SHP77 treated with DMSO at 0.1 percent for 48 hours (cell line): ENCODE results near the gene SRRM4.

Source experiments
- DNase-seq: peaks from one replicate; lab custom pipeline; 2025; lab: John Stamatoyannopoulos, UW

Gene SRRM4

DNA sequence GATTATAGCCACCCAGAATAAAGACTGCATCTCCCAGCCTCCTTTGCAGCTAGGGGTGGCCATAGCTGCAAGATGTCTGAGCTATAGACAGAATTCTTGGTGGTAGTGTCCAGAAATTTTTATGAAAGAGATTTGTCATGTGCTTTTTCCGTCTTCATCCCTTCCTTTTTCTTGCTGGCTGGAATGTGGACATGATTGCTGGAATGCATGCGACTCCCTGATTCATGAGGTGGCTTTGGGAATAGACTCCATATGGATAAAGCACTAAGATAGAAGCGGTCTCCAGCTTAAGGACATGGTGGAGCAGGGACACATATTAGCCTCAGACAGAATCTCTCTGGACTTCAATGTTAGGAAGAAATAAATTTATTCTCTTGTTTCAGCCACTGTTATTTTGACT is 187.4 kb downstream of the SRRM4 start:
- DNase-seq, result no peak

DNA sequence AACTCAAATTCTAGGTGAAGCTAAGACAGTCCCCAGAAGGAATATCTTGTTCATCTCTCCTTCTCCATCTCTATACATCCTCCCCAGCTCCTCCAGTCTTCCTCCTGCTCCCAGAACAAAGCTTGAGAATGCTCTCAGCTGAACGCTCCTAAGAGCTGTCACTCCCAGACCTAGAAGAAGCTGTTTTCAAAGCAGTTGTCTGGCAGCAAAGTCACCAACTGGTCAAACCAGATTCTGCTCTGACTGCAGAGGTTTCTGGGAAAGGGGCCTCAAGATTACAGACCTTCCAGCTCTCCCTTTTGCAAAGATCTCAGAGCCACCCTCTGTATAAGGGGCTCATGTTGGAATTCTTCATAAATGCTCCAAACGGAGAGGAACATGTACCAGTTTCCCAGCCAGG is 187.8 kb downstream of the SRRM4 start:
- DNase-seq, result no peak

DNA sequence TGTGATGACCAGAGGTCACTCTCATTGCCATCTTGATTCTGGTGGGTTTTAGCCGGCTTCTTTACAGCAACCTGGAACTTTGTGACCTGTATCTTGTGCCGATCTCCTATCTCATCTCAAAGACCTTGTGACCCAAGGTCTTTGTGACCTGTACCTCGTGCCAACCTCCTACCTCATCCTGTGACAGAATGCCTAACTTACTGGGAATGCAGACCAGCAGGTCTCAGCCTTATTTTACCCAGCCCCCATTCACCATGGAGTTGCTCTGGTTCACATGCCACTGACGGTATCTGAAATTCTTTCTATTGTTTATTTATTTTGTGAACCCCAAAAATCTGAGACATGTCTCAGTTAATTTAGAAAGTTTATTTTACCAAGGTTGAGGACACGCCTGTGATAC is 189.9 kb downstream of the SRRM4 start:
- DNase-seq, result no peak

DNA sequence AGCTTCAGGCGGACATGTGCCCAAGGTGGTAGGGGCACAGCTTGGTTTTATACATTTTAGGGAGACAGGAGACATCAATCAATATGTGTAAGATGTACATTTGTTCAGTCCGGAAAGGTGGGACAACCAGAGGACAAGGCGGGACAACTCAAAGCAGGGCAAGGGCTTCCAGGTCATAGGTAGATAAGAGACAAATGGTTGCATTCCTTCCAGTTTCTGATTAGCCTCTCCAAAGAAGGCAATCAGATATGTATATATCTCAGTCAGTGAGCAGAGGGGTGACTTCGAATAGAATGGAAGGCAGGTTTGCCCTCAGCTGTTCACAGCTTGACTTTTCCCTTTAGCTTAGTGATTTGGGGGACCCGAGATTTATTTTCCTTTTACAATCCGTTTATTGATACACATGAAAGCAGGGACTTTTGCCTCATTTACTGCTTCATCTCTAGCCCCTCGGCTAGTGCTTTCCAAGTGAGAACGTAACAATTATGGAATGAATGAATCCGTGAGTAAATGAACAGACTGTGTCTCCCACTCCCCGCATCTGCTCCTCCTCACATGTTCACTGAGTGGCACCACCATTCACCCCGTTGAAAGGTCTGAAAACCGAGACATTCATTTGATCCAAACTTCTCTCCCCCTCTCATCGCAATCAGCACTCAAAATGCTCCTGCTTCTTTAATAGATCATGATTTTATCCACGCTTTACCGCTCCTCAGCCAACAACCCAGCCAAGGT is 190.5 kb downstream of the SRRM4 start:
- no peak for DNase-seq

DNA sequence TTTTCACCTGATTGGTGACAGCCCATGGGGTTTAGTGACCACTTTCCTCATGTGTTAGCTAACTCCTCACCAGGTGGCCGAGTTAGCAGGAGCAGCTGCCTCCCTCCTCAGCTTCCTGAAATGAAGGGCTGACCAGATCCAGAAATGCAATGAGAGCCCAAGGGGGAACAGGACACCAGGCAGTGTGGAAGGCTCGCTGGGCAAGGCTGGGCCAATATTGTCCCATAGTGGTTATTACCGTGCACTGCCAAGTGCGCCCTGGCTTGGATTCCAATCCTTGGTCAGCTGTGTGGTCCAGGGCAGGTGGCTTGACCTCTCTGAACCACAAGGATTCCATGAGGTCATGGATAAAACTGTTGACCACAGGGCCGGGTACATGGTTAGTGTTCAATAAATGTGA is 193.7 kb downstream of the SRRM4 start:
- DNase-seq, result no peak

DNA sequence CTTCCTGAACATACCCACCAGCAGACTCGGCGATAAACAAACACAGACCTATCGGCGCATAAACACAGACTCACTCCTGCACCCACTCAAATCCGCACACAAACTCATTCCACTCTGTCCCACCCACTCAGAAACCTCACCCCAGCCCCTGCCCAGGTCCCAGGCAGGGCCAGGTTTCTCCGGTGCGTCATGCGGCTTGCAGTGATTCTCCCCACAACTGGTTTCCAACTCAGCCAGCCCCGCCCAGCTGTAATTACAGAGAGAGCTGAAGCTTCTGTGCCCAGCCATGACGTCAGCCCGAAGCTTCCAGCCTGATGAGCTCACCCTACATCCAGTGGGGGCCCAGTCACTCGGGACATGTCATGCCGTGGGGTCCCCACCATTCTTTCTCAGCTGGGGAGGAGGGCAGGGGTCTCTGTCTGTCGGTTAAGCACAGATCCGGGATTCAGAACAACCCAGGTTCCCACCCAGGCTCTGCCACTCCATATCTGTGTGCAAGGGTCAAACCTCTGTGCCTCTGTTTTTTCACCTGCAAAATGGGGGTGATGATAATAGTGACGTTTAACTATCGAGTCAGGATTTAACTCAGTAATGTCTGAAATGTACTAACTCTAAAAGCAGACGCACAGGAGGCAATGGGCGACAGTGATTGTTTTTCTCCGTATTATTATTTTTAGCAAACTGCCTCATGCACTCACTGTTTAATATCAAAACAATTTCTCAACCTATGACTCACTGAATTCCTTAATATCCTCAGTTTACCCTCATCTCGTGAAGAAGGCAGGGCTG is 195.1 kb downstream of the SRRM4 start:
- DNase-seq, result peak; percentile 17

DNA sequence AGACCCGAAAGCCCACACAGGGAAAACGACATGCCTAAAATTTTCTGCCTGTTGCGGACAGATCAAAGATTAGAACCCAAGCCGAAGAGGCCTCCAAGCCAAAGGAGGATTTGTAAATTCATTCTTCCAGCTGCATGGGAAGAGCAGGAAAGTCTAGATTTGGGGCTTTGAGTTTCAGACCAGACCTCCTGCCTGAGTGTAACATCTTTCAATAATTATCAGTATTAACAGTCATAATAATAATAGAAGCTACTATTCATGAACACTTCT is 195.7 kb downstream of the SRRM4 start:
- DNase-seq, result no peak

DNA sequence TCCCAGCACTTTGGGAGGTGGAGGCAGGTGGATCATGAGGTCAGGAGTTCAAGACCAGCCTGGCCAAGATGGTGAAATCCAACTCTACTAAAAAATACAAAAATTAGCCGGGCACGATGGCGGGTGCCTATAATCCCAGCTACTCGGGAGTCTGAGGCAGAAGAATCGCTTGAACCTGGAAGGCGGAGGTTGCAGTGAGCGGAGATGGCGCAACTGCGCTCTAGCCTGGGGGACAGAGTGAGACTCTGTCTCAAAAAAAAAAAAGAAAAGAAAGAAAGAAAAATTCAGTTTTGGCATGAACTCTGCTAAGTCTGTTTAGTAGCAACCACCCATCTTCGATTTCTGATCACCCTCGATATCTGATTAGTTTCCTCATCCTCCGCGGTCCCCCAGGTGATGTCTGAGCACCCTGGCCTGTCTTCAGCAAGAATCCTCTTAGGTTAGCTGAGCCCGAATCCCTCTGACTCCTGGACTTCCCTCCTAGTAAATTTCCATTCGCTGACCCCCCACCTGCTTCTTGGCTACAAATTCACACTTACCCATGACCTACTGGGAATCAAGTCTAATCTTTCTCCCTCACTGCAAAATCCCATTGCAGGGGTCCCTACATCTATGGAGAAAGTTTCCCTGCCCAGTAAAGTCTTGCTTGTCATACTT is 196.5 kb downstream of the SRRM4 start:
- DNase-seq, result no peak

DNA sequence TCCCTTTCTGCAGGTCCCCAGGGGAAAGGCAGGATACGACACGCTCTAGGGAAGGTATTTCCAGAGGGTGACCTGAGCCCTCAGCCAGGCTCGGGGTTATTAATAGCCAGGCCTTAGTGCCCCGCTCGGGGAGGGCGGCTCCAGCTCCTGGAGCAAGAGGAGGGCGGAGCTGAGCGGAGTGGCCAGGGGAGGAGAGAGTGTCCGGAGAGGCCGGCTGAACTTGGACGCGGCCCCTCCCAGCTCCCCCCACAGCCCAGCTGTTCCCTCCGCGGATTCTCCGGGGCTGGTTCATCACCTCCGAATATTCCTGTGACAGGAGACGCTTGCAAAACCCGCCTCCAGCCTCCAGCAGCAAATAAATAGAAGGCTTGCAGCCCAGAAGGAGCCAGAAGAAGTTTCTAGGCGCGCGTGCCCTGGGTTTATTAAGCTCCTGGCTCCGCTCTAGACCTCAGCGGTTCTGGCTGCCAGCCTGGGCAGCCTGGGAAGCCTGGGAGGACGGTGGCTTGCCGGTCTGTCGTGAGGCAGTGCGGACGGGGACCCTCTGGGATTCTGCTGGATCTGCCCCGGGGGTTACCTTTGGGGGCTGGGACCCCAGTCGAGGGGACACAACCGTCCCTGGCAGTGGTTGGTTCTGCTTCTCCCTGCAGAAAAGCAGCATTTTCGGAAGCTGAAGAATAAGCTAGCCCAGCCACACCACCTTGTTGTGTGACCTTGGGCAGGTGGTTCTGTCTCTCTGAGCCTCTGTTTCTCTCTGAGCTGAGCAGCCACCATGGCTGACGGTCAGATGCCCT is 197.4 kb downstream of the SRRM4 start, which contains the start of gene HSPB8:
Gene HSPB8, plus strand, starts transcription at position 388 of the 791 bp plus-strand sequence. Its CDS starts 382 bp downstream, at position 770.
- peak; percentile 62 for DNase-seq

DNA sequence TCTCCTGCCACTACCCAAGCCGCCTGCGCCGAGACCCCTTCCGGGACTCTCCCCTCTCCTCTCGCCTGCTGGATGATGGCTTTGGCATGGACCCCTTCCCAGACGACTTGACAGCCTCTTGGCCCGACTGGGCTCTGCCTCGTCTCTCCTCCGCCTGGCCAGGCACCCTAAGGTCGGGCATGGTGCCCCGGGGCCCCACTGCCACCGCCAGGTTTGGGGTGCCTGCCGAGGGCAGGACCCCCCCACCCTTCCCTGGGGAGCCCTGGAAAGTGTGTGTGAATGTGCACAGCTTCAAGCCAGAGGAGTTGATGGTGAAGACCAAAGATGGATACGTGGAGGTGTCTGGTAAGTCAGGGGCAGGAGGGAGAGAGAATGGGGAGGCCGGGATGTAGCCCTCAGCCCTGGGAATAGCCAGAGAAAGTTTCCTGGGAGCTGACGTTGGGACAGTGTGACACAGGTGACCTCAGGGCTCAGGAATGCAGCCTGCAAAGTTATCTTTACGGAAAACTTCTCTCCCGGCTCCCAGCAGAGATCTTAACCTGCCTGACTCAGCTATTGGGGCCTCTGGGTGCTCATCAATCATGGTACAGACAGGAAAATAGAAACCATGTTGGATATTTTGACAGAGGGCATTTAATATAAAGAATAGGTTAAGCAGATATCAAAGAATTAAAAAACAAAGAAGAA is 198.1 kb downstream of the SRRM4 start:
- no peak for DNase-seq

DNA sequence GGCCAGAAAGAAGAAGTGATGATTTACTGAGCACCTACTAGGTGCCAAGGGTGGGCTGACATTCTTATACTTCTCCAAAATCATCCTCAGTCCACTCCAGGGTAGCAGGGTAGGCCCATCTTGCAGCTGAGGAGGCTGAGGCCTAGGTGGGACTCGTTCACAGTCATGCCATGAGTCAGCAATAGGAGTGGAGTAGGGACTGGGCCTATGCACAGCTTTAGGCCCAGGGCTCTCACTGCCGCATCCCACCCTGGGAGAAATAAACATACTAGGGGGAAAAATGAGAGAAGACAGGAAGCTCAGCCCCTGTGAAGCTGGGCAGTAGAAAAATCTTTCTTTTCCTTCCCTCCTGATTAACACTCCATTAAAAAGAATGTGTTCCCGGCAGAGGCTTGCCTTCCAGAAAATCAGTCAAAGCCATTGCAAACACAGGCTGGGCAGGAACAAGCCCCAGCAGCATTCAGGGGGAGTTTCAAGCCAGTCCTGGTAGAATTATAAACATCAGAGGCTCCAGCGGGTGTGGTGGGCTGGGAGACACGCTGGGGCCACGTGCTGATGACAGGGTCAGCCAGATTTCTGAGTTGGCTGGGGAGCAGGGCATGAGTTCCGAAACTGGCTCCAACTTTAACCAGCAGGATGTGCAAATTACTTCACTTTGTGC is 199.2 kb downstream of the SRRM4 start:
- DNase-seq, result no peak

DNA sequence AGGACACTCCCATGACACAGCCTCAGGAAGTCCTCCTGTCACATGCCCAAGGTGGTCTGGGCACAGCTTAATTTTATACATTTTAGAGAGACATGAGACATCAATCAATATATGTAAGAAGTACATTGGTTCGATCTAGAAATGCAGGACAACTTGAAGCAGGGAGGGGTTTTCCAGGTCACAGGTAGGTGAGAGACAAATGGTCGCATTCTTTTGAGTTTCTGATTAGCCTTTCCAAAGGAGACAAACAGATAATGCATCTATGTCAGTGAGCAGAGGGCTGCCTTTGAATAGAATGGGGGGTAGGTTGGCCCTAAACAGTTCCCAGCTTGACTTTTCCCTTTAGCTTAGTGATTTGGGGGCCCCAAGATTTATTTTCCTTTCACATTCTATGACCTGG is 199.9 kb downstream of the SRRM4 start:
- no peak for DNase-seq

DNA sequence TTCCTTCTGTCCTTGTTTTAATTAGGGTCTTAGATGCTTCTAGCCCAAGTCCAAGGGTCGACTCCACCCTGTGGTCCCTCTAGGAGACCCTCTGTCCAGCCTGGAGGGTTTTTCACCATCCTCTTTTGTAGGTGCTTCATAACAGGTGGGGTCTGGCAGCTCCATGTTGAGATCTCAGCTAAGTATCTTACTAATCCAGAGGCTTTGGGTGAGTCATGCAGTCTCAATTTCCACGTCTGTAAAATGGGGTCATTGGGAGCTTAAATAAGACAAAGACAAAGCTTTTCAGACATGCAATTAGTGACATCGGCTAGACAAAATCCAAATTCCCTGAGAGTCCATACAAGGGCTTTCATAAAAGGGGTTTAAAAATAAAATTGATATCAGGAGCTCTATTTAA is 200.6 kb downstream of the SRRM4 start:
- DNase-seq, result no peak

DNA sequence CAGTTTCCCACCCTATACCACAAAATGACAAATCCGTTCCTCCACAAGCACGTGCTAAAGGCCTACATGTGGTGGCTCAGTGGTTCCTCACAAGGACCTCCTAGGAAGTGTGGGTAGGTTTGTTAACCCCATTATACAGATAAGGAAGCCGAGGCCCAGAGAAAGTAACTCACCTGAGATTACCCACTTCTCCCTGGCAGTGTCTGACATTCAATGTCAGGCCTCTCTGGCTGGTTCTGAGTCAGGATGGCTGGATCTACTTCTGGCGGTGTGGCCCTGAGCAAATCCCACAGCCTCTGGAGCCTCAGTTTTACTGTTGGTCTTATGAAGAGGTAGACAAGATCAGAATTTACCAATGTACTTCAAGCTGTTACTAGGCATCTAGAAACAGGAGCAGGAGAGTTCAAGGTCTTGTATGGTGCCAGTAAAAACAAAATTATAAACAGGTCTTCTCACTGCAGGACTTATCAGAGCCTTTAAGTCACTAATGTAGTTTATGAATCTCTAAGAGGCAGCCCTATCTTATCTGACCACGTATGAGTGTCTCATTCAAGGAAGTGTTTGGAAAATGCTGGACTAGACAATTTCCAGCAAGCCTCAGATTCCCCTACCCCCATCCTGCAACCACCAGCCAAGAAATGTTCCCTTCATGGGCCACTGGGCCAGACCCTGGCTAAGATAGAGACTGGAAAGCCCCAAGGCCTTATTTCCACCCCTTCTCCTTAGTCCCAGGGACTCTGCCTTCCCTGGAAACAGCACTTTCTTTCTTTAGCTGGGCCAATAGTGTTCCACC is 201.6 kb downstream of the SRRM4 start:
- DNase-seq, result no peak

DNA sequence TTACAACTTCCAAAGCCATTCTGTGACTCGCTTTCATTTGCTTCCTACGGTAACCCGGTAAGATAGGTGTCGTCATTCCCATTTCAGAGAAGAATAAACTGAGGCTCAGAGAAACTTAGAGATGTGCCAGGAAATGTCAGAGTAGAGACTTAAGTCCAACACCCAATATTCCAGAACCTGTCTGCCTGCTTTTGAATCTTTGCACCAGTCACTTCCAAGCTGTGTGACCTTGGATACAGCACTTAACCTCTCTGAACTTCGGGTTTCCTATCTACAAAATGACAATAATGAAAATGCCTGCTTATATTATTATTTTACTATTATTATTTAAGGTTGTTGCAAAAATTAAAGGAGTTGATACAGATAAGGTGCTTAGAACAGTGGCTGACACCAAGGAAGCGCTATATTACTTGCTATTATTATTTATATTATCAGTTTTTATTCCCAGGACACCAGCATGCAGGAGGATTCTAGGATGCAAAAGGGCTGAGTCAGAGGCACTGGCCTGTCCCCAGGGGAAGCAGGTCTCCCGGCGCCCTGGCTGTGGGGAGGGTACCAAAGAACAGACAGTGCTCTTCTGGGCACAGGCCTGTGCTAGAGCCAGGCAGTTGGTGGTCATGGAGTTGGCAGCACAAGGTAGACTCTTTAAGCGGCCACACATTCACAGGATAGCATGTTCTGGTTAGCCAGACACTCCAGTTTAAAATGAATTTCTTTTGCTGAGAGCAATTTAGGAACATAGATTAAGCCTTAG is 202.8 kb downstream of the SRRM4 start:
- DNase-seq, result no peak

DNA sequence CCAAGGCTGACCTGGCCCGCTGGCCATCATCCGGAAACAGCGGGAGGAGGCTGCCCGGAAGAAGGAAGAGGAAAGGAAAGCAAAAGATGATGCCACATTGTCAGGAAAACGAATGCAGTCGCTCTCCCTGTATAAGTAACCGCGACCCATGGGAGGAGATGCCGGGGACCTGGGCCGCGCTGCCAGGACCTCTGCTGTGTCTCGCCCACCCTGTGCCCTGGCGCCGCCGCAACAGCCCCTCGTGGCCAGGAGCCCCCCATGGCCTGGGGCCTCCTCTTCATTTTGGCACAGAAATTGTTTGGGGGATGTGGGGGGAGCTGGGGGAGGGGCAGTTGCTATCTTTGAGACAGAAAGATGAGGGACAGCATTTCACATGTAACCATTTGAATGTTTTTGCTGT is 213.9 kb downstream of the SRRM4 start:
- no peak for DNase-seq

DNA sequence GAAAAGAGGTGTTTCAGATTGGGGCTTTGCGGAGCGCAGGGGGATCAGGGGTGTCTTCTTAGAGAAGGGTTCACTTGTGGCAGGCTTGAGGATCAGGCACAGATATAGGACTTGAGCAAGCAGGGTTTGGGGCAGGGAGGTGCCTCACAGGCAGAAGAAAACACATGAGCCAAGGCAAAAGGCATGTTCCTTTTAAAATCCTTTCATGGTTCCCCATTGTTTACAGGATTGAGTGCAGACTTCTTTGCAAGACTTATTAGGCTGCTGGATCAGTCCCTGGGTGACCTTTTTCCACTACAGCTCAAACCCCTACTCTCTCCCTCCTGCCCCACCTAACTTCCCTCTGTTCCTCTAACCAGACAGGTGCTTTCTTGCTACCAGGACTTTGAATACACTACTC is 217.1 kb downstream of the SRRM4 start:
- DNase-seq, result no peak

DNA sequence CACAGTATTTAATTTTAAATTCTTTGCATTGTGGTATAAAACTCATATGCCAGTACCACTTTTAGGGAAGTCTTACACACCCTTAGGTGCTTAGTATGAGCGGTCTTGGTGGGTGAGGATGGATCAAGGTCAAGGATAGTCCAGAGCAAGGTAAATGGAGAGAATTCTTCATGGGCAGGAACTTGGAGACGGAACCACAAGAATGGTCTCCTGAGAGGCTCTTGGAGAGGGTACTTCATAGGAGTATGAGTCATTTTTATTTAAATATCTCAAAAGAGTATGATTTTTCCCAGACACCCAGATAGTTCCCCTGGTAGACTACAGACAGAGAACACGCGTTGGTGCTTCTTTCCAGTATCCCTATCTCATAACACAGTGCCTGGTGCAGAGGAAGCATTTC is 219.3 kb downstream of the SRRM4 start:
- DNase-seq, result no peak

DNA sequence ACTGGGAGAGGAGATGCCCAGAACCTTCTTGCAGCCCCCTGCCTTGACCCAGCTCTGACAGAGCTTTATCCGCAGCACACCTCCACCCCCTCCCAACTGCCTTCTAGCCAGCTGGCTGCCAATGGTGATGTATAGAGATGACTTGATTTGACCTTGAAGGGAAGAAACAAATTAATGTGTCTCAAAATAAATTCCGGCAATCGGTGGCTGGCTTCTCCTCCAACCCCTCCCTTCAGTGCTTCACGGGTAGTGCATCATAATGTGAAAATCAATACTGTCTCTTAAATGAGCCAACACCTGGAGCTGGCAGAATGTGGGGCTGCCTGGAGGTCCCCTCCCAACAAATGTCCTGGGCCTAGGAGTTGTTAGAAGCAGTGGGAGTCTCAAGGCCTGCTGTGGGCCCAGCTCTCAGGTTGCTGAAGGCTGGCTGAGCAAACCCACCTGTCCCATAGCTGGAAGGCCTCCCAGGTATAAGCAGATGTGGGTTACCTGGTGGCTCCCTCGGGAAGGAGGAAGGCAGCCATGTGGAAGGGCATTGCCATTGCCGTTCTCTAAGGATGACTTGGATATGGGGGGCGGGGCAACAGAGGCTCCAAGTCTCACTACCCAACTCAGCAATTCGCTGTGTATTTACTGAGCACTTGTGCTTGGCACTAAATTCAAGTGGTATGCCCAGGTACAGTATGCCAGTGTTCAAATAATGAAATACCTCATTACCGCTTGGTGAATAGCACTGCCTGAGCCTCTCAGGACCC is 220.6 kb downstream of the SRRM4 start:
- DNase-seq, result no peak
